Measurements from ENCODE around the gene COL6A1.

- TF ChIP-seq TEAD4 (CRISPR knock-in tag; IDR thresholded peaks at IDR 0.05): no peak
- TF ChIP-seq KAT7 (CRISPR knock-in tag; IDR thresholded peaks at IDR 0.05; ENCODE audit: borderline replicate concordance): no peak
- no peak for TF ChIP-seq ATF2 (CRISPR knock-in tag; IDR thresholded peaks at IDR 0.05; ENCODE audit: borderline replicate concordance, low read depth)
Measured at GRCh38 chr21:45934085-45934484, 47.5 kb upstream of the COL6A1 start.
